Measurements from ENCODE around the gene HOXB1.
"Not testable (repeated sequence)": the region's sequence is repeated elsewhere in the genome, so short reads cannot be mapped to it uniquely, and the experiment has no call there.

Gene HOXB1

DNA sequence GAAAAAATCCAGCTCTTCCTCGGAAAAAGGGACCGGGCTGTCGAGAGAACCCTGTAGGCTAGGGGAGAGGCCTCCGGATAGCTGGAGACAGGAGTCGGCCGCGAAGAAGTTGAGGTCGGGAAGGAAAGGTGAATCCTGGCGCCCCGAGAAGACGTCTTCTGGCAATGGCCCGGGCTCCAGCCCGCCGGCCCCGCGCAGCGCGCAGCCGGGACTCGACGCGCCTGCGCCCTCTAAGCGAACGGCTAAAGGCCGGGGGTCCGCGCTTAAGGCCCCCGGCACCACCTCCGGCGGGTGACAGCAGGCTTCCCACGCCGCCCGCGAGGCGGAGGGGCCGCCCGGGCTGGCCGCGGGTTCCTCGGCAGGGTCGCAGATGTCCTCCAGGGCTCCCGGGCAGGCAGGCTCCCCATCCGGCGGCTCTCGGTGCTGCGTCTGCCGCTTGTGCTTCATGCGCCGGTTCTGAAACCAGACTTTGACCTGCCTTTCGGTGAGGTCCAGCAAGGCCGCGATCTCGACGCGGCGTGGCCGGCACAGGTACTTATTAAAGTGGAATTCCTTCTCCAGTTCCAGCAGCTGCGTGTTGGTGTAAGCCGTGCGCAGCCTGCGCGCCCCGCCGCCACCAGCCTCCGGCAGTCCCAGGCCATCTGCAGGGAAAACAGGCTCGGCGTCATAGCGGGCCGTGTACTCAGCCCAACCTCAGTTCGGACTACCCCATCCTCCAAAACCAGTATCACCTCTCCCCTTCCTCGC, 12.5 kb upstream of the HOXB1 start:
- DNase-seq (ENCODE audit: low spot score) = peak; percentile 66

DNA sequence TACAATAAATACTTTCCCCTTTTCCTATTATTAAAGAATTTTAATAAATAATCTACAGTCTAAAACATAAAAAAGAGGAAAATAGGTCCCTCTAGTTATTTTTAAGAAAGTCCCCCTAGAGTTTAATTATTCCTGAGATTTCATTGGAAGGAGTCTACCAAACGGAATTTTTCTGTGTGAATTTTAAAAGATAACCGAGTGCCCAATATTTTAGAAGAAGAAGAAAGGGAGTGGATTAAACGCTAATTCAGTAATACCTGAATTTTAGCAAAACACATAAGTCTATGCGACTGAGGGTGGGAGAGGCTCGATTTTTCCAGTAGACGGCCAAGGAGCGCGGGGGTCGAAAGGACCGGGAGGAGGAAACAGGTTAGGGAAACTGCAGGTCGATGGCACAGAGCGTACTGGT, 11.9 kb upstream of the HOXB1 start:
- DNase-seq (ENCODE audit: low spot score) = no peak

DNA sequence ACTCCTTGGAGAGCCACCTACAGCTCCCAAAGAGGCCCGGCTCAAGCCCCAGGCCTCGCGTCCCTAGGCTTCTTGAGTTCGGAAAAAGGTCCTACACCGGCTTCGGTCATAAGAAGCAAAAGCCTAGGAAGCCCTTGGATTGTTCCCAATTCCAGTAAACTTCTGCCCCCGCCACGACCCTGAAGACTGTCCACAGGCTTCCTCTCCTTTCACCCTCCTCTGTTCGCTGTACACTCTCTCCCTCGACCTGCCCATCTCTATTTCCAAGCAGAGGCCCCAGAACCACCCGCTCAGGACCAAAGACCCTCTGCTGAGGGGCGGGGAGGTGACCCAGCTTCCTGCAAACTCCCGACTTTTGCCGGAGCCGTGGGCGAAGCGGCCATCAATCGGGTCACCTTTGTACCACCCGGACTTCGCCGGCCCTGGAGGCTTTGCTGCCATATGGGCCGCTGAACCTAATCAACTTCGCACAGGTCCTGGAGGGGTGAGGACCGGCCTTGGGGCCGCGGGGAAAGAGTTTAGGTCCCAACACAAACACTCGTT, 11.4 kb upstream of the HOXB1 start:
- peak; percentile 35 for DNase-seq (ENCODE audit: low spot score)

DNA sequence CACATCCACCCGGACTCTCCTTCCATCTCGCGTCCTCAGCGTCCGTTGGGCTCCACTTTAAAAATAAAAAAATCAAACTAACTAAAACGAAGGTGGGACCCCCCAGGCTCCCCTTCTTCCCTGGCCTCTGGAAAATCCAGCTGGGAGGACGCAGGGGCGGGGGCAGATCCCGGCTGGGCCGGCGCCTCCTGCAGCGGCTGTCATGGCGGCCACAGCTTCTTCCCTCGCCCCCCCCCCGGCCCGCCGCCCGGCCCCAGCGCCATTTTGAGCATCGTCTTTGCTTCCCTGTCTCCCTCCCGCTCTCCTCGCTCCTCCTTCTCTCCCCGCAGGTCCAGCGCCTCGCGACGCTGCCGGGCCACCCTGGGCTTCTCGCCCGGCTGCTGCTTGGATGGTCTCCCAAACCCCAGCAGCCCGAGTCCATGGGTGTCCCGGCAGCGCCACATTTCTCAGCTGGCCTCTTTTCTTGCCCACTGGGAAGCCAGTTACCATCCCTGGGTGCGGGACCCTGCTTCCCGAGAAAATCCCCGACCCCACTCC, 10.8 kb upstream of the HOXB1 start:
- peak; percentile 38 for DNase-seq (ENCODE audit: low spot score)

DNA sequence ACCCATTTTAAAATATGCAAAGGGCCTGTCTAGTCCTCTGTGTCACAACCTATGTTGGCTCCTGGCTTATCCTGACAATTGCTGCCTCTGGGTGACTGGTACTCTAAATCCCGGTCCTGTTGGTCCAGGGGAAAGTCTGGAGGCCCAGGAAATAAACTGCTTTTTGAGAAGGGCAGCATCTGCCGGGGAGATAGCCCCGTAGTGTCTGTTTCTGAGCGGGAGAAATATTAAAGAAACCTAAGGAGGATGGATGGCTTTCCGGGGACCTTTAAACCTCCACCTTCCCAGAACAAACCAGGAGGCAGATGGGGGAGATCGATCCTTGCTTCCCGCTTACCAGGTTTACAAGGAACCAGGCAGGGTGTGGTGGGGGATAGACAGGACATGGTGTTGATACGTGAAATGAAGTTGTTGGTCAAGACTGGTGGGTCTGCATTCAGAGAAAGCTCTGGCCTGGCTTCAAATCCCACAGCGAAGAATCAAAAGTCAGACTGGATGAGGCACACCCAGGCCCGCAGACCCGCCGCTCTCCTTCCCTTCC, 10.3 kb upstream of the HOXB1 start:
- DNase-seq (ENCODE audit: low spot score) = no peak

DNA sequence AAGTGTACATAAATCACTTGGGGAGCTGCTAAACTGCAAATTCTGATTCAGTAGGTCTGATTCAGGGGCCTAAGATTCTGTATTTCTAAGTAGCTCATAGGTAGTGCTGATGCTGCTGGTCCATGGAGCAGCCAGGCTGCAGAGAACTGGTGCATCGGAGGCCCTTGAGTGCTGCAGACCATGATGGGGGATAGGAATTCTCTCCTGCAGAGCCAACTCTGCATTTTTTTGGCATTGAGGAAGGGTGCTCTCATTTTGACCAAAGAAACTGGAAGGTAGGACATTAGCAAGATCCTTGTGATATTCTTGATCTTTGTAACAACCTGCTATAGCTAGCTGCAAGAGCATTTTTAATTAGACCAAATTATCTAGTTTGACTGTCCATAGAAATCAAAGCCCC, 9.4 kb upstream of the HOXB1 start:
- DNase-seq (ENCODE audit: low spot score) = no peak

DNA sequence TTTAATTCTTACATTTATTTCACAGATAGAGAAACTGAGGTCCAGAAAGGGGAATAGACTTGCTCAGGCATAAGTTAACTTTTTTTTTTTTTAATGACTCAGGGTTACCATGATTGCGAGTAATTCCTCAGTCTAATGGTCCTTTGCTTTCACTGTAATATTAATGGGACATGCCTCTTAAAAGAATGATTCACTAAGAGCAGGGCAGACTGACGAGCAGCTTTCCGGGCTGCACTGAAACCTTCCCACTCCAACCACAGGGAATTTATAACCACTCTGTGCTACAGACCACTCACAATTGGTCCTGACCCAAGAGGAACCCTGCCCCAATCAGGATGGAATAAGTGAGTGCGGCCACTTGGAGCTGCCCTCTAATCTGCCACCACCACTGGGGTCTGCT, 8.4 kb upstream of the HOXB1 start:
- DNase-seq (ENCODE audit: low spot score) = no peak

DNA sequence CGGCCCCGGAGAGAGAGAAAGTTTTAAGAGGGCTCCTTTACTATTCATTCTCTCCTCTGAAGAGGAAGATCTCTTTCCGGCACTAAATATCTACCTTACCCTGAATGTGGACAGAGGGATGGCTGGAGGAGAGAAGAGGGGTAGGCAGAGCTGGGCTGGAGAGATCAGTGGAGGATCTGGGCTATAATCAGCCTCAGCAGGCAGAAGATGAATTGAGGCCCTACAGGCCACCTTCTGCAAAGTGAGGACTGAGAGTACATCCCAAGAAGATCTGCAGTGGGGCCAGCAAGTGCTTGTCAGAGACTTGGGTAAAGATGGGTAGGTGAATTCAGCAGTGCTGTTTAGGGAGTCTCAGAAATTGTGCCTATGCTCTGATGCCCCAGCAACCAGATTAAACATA, 6.5 kb upstream of the HOXB1 start:
- no peak for DNase-seq (ENCODE audit: low spot score)

DNA sequence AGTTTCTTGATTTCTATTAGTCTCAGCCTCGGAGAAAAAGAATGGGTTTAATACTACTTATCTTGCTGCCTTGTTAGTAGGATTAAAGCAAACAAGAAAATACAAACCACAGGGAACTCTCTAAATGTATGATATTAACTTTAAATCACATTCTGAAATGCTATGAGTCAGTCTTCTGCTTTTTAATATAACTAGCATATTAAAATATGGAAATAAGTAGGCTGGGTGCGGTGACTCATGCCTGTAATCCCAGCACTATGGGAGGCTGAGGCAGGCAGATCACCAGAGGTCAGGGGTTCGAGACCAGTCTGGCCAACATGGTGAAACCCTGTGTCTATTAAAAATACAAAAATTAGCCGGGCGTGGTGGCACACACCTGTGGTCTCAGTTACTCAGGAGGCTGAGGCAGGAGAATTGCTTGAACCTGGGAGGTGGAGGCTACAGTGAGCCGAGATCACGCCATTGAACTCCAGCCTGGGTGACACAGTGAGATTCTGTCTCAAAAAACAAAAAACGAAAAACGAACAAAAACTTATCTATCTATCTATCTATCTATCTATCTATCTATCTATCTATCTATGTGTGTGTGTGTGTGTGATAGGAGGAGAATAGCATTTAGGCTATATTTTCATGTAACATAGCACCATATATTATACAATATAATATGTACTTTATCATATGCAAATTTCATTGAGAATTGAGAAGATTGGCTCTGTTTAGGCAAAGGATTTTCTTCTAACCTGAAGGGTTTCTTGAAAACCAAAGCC, 5.2 kb upstream of the HOXB1 start:
- DNase-seq (ENCODE audit: low spot score) = not testable (repeated sequence)

DNA sequence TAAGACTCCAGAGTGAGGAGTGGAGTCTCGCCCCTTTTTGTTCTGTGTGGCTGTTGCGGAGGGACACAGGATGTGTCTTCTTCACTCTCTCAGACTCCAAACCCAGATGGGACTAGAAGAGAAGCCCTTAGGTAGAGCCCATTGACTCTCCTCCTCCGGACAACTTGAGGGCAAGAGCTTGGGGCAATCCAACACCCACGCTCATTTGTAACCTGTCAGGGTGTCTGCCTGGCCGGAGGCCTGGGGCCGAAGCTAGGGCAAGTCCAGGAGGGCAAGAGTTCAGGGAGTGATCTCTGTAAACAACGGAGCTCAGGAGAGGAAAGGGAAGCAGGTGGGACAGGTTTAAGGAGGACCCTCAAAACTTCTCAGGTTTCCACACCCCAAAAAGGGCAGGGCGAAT, 1.4 kb upstream of the HOXB1 start:
- DNase-seq (ENCODE audit: low spot score) = no peak

DNA sequence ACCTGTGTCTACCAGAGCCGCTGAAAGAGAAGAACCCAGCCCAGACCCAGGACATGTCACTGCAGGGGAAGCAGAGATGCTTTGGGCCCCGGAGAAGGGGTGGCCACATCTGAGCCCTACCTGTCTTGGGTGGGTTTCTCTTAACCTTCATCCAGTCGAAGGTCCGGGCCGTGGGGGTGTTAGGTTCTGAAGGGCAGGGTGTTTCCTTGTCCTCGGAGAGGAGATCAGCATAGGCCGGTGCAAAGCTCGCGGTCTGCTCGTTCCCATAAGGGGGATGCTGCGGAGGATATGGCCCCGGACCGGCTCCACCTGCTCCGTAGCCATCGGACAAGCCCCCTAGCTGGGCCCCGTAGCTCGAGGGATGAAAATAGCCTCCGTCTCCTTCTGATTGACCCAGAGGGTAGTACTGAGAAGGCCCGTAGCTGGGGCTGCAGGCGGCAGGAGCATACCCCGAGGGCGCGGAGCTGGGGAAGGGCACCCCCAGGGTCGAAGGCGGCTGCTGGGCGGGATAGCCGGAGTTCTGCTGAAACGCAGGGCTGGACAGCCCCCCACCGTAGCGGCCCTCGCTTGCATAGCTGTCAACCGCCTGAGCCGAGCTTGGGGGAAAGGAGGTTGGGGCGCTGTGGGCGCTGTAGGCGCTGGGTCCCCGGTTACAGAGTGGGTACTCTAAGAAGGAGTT, 464 bp downstream of the HOXB1 start:
- no peak for DNase-seq (ENCODE audit: low spot score)

DNA sequence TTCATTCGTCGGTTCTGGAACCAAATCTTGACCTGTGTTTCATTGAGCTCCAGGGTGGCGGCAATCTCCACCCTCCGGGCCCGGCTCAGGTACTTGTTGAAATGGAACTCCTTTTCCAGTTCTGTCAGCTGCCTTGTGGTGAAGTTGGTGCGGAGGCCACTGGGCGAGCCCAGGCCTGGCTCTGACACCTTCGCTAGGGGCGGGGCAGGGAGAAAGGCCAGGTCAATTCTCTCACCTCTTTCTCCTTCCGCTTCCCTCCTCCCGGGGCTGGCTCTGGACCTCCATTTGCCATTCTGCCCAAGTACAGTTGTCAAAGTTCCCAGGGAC, 1.2 kb downstream of the HOXB1 start:
- no peak for DNase-seq (ENCODE audit: low spot score)

DNA sequence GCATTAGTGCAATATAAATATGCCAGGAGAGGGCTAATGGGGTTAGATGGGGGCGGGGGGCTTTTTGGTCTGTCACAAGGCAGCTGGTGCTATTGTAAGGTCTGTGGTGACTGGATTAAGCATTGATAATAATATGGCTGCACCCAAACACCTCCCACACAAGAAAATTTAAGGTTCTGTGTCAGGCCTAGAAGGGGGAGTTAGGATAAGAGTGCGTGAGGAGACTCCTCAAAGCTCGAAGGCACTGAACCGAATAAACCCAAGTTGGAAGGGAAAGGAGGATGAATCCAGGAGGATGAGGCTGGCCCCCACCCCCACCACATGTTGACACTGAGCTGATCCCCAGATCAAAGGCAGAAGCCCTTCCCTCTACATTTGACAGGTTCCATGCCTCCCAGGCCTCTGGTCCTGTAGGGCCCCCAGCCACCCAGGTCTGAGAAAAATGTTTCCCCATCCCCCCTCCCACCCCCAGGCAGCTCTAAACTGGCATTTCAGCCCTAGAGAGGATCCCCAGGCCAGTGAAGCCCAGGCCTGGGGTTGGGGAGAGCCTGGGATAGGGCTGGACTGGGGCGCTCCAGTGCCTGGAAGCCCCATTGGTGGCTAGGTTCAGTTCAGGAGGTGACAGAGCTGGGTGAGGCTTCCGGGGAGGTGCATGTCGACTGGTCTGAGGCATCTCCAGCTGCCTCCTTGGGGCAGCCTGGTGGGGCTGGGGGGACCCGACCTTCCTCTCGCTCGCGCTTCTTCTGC, 1.7 kb downstream of the HOXB1 start:
- no peak for DNase-seq (ENCODE audit: low spot score)

DNA sequence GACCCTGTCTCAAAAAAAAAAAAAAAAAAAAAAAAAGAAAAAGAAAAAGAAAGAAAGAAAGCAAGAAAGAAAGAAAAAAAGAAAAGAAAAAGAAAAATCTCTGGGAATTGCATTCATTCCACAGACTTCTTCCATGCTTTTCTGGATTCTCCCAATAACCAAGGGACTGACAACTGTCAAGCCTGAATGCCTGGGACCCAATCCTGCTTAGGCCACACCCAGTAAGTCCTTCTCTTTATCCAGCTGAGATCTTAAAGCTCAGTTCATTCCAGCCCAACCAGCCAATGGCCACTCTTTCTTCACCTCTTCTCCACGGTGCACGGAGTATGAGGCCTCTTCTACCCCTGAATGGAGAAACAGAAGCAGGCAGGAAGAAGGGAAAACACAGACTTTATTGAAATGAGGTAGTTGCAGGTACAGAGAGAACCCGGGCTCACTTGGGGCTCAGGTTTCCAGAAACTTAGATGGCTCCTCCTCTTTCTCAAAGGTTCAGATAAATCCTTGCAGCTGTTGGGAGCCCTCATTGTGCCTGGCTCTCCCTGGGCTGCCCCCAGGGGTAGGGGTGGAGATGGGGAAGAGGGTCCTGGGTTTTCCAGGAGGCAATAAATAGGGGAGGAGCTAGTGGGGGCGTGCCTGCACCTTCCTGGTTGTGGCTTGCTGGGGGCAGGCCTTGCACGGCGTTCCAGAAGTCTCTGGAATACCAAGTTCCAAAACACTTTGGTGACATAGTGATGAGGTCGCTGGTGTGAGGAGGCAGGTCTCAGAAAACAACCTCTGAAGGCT, 2.5 kb downstream of the HOXB1 start:
- DNase-seq (ENCODE audit: low spot score) = no peak

DNA sequence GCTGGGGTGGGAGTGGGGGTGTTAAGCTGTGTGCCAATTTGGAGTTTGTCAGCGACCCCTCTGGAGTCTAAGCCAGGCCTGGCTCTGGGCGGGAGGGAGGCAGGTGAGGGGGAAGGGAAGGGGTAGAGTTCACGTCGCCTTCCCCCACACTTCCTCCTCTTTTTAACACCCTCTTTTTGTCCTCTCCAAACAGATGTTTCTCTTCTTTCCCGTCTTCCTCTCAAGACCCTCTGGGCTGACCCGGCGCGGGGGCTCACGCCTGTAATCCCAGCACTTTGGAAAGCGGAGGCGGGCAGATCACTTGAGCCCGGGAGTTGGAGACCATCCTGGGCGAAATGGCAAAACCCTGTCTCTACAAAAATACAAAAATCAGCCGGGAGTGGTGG, 3.3 kb downstream of the HOXB1 start:
- DNase-seq (ENCODE audit: low spot score) = no peak

DNA sequence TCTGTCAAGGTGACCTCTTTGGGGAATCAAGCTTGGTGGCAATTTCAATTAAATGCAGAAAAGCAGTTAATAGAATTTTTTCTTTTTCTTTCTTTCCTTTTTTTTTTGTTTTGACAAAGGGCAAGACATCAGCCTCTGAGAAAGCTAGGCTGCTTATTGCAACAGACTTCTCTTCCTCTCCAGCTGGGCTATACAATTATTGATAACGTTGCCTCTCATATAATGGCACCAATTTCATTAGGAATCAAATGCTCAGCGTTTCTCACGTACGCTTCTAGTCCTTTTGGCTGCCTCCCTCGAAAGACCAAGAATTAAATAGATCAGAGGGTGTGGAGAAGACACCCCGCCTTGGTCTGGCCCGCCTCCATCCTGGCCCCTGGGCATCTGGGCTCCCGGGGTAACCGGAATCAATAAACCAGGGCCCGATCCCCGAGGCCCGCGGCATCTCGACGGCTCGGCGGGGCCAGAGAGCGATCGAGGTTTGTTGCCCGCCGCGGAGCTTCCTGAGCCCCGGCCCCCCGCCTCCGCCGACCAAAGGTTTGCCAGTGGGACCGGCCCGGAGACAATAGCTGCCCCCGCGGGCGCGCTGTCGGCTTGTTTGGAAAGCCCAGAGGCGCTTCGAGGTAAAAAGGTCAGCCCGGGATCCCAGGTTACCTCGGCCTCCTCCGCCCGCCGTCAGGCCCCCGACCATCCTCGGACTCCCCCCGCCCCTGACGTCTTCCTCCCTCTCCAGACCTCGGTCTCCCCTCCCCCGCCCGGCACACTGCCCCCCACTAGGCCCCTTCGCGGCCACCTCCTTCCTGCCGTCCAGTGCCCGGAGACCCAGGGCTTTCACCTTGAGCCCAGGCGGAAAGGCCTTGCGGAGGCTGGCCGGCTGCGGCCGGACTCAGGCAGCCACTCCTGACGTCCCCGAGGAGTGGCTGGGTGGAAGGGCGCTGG, 3.9 kb downstream of the HOXB1 start:
- DNase-seq (ENCODE audit: low spot score) = no peak

DNA sequence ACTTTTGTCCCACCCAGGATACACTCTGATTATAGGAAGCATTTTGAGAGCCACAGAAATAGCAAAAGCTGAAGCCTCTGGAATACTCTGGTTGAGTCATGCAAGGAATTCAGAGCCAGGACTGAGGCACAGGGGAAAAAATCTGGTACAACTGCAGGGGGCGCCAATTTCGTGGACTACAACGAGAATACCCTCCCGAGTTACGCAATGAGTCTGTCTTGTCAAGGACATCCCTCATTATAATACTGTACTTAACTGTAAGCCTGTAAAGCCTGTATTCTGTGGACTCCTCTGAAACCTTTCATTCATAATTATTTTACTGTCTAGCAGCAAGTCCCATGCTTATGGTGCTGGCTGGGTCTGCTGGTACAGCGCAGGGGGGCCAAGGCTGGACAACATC, 7.8 kb downstream of the HOXB1 start:
- no peak for DNase-seq (ENCODE audit: low spot score)

DNA sequence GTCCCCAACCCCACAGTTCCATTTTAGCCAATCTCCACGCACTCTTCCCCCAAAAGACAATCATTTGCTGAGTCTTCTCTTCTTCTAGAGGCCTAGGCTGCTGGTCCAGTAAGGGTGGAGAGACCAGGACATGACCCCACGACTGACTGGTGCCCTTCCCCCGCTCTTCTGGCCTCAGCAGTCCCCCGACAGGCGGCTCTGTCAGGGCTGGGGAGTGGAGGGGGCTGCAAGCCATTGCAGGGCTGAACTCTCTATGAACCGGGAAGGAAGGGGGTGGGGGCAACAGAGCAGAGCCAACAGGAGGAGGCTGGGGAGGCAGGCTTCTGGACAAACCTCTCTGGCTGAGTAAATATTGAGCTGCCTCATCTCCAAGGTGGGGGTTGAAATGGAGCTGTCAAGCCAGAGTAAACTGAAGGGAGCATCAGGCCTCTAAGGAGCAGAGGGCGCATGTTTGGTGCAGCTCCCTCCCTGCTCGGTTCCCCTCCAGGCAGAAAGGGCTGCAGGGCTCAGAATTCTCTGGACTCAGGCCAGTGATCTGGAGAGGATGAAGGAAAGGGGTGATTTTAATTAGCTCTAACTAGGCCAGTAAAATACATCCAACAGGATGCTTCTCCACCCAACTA, 8.7 kb downstream of the HOXB1 start:
- no peak for DNase-seq (ENCODE audit: low spot score)

DNA sequence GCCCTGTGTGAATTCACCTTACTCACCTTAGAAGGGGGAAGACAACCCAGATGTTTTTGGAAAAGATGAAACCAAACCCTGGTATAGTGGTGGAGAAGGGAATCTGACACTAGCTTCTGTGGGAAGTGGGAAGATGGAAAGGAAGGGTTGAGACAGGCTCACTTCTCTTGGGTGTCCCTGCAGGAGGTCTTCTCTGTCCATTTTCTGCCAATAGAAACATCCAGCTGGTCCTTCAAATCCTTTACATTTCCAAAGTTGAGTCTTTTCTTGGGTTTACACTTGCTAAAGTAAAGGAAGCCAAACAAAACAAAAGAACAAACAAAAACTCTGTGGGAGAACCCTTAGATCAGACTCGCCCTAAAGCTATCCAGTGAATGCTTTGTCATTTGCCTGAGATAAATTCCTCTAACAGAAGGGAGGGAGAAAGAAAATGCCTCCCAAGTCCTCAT, 10.2 kb downstream of the HOXB1 start:
- no peak for DNase-seq (ENCODE audit: low spot score)
